ENCODE data around the gene TNPO3. TPM values are rescaled to one million over a fixed set of nuclear protein-coding genes. Genes with fewer than 3 reads are reported as not detected.
"Not testable (repeated sequence)": the region's sequence is repeated elsewhere in the genome, so short reads cannot be mapped to it uniquely, and the experiment has no call there.

TNPO3 gene
- total and polyA plus RNA-seq, 2 donors, result 25.7 to 45.9 TPM

GRCh38 chr7:129083525-129083924, 28.6 kb upstream of the TNPO3 start:
- no peaks in the 10 kb centered on the region for H3K4me1 ChIP-seq (ENCODE audit: insufficient read depth)
- DNase-seq (ENCODE audit: extremely low spot score), result no peak
- no peaks in the 10 kb centered on the region for H3K36me3 ChIP-seq (ENCODE audit: insufficient read depth)
- no peak overlapping the region for H3K27ac ChIP-seq (ENCODE audit: low read depth)
- no peak overlapping the region for H3K4me3 ChIP-seq (ENCODE audit: low read depth, low read length)
- 53% methylated on average over 5 of the region's 5 CpGs for WGBS

- DNase-seq (ENCODE audit: extremely low spot score), result no peak
- Histone ChIP-seq H3K36me3 (ENCODE audit: insufficient read depth) (no peaks in the 10 kb centered on the region), H3K4me1 (ENCODE audit: insufficient read depth) (no peaks in the 10 kb centered on the region), H3K4me3 (ENCODE audit: low read depth, low read length) (no peak overlapping the region), H3K27ac (ENCODE audit: low read depth) (no peak overlapping the region)
- 90% methylated on average over 2 of the region's 2 CpGs for WGBS
These were observed 23.5 kb upstream of the TNPO3 start for GRCh38 chr7:129078455-129078854.

DNA sequence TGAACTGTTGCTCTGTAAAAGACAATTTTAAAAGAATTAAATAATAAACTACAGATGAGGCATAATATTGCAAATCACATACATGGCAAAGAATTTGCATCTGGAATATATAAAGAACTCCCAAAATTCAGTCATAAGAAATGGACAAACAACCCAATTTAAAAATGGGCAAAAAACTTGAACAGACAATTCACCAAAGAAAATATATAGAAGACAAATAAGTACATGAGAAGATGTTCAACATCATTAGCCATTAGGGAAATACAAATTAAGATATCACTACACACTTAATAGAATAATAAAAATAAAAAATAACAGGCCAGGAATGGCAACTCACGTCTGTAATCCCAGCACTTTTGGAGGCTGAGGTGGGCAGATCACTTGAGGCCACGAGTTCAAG, 22.0 kb upstream of the TNPO3 start:
- no peak overlapping the region for H3K4me3 ChIP-seq (ENCODE audit: low read depth, low read length)
- WGBS, result 77% methylated on average over 2 of the region's 2 CpGs
- no peak for DNase-seq (ENCODE audit: extremely low spot score)
- no peaks in the 10 kb centered on the region for H3K4me1 ChIP-seq (ENCODE audit: insufficient read depth)
- no peak overlapping the region for H3K27ac ChIP-seq (ENCODE audit: low read depth)
- H3K36me3 ChIP-seq (ENCODE audit: insufficient read depth), result no peaks in the 10 kb centered on the region

- Histone ChIP-seq H3K36me3 (ENCODE audit: insufficient read depth) (no peaks in the 10 kb centered on the region), H3K4me3 (ENCODE audit: low read depth, low read length) (no peak overlapping the region), H3K4me1 (ENCODE audit: insufficient read depth) (no peaks in the 10 kb centered on the region), H3K27ac (ENCODE audit: low read depth) (no peak overlapping the region)
- 93% methylated on average over 2 of the region's 2 CpGs for WGBS
- no peak for DNase-seq (ENCODE audit: extremely low spot score)
These were observed 20.1 kb upstream of the TNPO3 start for GRCh38 chr7:129074994-129075393.

DNA sequence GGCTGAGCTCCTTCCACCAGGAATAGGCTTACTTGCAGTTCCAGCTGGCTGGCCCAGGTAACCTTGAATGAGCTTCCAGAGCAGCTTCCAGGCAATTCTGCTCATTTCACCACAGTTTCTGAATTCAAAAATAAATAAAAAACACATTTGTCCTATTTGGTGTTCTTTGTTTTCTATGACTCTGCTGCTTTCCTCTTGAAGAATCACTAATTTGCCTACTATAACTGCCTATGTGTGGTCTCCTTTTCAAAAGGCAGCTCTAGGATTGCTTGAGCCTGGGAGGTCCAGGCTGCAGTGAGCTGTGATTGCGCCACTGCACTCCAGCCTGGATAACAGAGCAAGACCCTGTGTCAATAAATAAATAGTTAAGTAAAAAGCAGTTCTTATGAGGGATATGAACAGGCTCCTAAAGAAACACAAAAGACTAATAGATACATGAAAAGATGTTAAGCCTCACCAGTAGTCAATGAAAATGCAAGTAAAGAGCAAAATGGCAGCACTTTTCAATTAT, 19.5 kb upstream of the TNPO3 start:
- Histone ChIP-seq H3K36me3 (ENCODE audit: insufficient read depth) (no peaks in the 10 kb centered on the region), H3K4me3 (ENCODE audit: low read depth, low read length) (no peak overlapping the region), H3K4me1 (ENCODE audit: insufficient read depth) (no peaks in the 10 kb centered on the region), H3K27ac (ENCODE audit: low read depth) (no peak overlapping the region)
- DNase-seq (ENCODE audit: extremely low spot score), result no peak
- 72% methylated on average over 1 of the region's 1 CpG for WGBS

DNA sequence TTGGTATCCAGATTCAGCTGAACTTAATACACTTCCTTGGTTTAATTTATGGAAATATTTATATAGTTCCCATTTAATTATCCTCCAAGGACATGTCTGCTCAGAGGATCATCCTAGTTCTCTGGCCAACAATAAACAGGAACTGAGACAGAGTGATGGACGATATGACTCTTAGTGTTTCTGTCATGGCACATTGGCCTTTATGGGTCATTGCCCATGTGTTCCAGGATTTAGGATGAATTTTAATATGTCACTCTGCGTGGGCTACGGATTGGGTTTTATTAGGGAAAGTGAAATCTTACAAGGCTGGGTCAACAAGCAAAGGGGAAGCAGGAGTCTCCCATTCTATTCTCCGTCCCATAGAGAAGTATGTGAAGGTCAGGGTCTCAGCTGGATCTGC, 18.8 kb upstream of the TNPO3 start:
- WGBS, result 71% methylated on average over 4 of the region's 4 CpGs
- Histone ChIP-seq H3K4me3 (ENCODE audit: low read depth, low read length) (no peak overlapping the region), H3K27ac (ENCODE audit: low read depth) (no peak overlapping the region), H3K36me3 (ENCODE audit: insufficient read depth) (no peaks in the 10 kb centered on the region), H3K4me1 (ENCODE audit: insufficient read depth) (no peaks in the 10 kb centered on the region)
- no peak for DNase-seq (ENCODE audit: extremely low spot score)

- 91% methylated on average over 1 of the region's 1 CpG for WGBS
- no peaks in the 10 kb centered on the region for H3K36me3 ChIP-seq (ENCODE audit: insufficient read depth)
- no peak for DNase-seq (ENCODE audit: extremely low spot score)
- H3K4me3 ChIP-seq (ENCODE audit: low read depth, low read length), result no peak overlapping the region
- H3K27ac ChIP-seq (ENCODE audit: low read depth), result no peak overlapping the region
- no peaks in the 10 kb centered on the region for H3K4me1 ChIP-seq (ENCODE audit: insufficient read depth)
These were observed 18.3 kb upstream of the TNPO3 start for GRCh38 chr7:129073204-129073603.

DNA sequence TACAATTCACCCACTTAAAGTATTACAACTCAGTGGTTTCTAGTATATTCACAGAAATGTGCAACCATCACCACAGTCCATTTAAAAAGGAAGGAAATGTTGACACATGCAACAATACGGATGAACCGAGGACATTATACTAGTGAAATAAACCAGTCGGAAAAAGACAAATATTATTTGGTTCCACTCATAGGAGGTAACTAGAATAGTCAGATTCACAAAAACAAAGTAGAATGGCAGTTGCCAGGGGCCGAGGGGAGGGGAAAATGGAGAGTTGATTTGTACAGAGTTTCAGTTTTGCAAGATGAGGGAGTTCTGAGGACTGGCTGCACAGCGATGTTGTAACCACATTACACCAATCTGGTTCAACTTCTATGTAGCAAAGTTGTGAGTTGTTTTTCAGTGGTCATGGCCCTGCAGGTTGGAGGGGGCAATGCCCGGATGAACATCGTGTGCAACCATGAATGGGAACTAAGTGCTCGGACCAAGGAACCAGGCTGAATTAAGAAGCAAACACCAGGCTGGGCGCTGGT, 17.6 kb upstream of the TNPO3 start:
- no peak for DNase-seq (ENCODE audit: extremely low spot score)
- no peak overlapping the region for H3K4me3 ChIP-seq (ENCODE audit: low read depth, low read length)
- H3K4me1 ChIP-seq (ENCODE audit: insufficient read depth), result no peaks in the 10 kb centered on the region
- 75% methylated on average over 9 of the region's 9 CpGs for WGBS
- no peak overlapping the region for H3K27ac ChIP-seq (ENCODE audit: low read depth)
- no peaks in the 10 kb centered on the region for H3K36me3 ChIP-seq (ENCODE audit: insufficient read depth)

GRCh38 chr7:129069021-129069420, 14.1 kb upstream of the TNPO3 start:
- no peak overlapping the region for H3K27ac ChIP-seq (ENCODE audit: low read depth)
- H3K4me1 ChIP-seq (ENCODE audit: insufficient read depth), result no peaks in the 10 kb centered on the region

GRCh38 chr7:129067943-129068548, 13.1 kb upstream of the TNPO3 start:
- no peak overlapping the region for H3K4me3 ChIP-seq (ENCODE audit: low read depth, low read length)
- H3K36me3 ChIP-seq (ENCODE audit: insufficient read depth), result no peaks in the 10 kb centered on the region
- no peak overlapping the region for H3K27ac ChIP-seq (ENCODE audit: low read depth)
- 86% methylated on average over 5 of the region's 5 CpGs for WGBS
- H3K4me1 ChIP-seq (ENCODE audit: insufficient read depth), result no peaks in the 10 kb centered on the region
- no peak for DNase-seq (ENCODE audit: extremely low spot score)

More at GRCh38 chr7:129069021-129069420, 14.1 kb upstream of the TNPO3 start:
- whole genome bisulfite sequencing, result 65% methylated on average over 5 of the region's 5 CpGs
- H3K4me3 ChIP-seq (ENCODE audit: low read depth, low read length), result no peak overlapping the region
- H3K36me3 ChIP-seq (ENCODE audit: insufficient read depth), result no peaks in the 10 kb centered on the region
- no peak for DNase-seq (ENCODE audit: extremely low spot score)

DNA sequence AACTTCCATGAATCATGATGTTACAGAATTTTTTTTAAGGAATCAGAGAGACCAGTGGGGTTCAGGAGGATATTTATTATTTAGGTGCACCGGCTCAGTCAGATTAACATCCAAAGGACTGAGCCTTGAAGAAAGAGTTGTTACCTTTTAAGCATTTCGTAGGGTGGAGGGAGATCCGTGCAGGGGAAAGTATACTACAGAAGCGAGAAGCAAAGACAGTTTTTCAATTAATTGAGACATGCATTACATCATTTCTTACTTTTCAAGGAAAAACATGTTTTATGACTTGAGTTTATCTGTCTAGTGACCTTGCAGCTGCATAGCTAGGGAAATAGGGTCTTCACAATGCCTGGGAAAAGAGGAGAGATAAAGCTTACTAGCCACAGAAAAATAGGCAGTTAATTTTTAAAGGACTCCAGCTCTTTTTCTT, 12.2 kb upstream of the TNPO3 start:
- 37% methylated on average over 4 of the region's 4 CpGs for WGBS

DNA sequence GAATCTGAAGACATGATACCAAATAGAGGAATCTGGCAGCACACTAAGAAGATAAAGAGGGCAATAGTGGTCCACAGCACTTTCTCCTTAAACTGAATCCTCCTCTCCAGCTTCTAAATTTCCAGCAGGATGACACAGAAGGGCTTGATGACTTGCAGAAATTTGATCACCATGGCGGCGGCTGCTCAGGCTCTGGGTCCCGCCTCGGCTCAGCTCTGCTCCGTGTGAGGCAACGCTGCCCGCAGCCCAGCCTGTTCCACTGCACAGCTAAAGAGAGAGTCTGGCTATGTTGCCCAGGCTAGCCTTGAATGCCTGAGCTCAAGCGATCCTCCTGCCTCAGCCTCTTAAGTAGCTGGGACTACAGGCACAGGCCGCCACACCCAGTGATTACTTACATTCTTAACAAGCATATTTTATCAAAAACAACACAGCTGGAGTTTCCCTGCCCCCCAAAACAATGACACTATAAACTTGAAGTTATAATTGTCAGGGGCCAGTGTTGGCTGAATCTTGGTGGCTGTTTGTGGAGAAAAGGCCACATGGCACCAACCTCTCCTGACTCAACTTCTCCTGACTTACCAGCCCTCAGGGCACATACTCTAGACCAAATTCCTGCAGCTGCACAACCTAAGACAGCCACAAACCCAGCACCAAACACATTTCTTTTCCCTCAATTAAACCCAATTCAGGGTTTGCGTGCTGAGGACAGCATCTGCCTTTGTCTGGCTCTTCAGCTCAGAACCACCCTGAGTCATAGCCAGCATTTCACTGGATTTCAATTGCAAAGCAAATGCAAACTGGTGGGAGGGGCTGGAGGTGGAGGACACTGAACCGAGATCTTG, 11.6 kb upstream of the TNPO3 start:
- no peaks in the 10 kb centered on the region for H3K4me1 ChIP-seq (ENCODE audit: insufficient read depth)
- H3K4me3 ChIP-seq (ENCODE audit: low read depth, low read length), result no peak overlapping the region
- H3K27ac ChIP-seq (ENCODE audit: low read depth), result no peak overlapping the region
- WGBS, result 69% methylated on average over 11 of the region's 11 CpGs
- H3K36me3 ChIP-seq (ENCODE audit: insufficient read depth), result no peaks in the 10 kb centered on the region
- no peak for DNase-seq (ENCODE audit: extremely low spot score)

More for the DNA sequence above, 12.2 kb upstream of the TNPO3 start:
- H3K4me1 ChIP-seq (ENCODE audit: insufficient read depth); H3K36me3 ChIP-seq (ENCODE audit: insufficient read depth); H3K27ac ChIP-seq (ENCODE audit: low read depth); H3K4me3 ChIP-seq (ENCODE audit: low read depth, low read length); DNase-seq (ENCODE audit: extremely low spot score): not testable (repeated sequence)

DNA sequence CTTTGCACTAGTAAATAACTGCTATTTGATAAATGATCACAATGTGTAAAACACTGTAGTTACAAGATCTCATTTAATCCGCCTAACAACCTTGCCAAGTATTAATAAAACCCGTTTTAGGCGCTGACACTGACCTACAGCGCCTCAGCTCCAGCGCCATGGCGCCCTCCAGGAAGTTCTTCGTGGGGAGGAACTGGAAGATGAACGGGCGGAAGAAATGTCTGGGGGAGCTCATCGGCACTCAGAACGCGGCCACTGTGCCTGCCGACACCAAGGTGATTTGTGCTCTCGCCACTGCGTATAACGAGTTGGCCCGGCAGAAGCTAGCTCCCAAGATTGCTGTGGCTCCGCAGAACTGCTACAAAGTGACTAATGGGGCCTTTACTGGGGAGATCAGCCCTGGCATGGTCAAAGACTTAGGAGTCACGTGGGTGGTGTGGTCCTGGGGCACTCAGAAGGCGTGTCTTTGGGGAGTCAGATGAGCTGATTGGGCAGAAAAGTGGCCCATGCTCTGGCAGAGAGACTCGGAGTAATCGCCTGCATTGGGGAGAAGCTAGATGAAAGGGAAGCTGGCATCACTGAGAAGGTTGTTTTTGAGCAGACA, 1.1 kb upstream of the TNPO3 start:
- 71% methylated on average over 22 of the region's 22 CpGs for WGBS
- H3K36me3 ChIP-seq (ENCODE audit: insufficient read depth), result no peaks in the 10 kb centered on the region
- H3K27ac ChIP-seq (ENCODE audit: low read depth), result no peak overlapping the region
- H3K4me1 ChIP-seq (ENCODE audit: insufficient read depth), result no peaks in the 10 kb centered on the region
- no peak for DNase-seq (ENCODE audit: extremely low spot score)
- H3K4me3 ChIP-seq (ENCODE audit: low read depth, low read length), result no peak overlapping the region
